A549 treated with DMSO at 1 μM for 4 hours (cell line): Measurements from ENCODE around the gene ADCK1. TPM values are rescaled to one million over a fixed set of nuclear protein-coding genes. Genes with fewer than 3 reads are reported as not detected.

ENCODE experiments used
- total RNA-seq: library from RNA; stranded (reverse); fragments of 200-300 nt; extraction: Qiagen RNA extraction; gene quantifications from 5 replicates; pipeline ENCODE4 v1.2.3, GENCODE V29; 2022; ENCODE audit warnings: low read depth

The ADCK1 gene, protein sequence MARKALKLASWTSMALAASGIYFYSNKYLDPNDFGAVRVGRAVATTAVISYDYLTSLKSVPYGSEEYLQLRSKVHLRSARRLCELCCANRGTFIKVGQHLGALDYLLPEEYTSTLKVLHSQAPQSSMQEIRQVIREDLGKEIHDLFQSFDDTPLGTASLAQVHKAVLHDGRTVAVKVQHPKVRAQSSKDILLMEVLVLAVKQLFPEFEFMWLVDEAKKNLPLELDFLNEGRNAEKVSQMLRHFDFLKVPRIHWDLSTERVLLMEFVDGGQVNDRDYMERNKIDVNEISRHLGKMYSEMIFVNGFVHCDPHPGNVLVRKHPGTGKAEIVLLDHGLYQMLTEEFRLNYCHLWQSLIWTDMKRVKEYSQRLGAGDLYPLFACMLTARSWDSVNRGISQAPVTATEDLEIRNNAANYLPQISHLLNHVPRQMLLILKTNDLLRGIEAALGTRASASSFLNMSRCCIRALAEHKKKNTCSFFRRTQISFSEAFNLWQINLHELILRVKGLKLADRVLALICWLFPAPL
- total RNA-seq = 6.3 to 7.5 TPM (median 6.6 TPM) in 5 replicates

DNA sequence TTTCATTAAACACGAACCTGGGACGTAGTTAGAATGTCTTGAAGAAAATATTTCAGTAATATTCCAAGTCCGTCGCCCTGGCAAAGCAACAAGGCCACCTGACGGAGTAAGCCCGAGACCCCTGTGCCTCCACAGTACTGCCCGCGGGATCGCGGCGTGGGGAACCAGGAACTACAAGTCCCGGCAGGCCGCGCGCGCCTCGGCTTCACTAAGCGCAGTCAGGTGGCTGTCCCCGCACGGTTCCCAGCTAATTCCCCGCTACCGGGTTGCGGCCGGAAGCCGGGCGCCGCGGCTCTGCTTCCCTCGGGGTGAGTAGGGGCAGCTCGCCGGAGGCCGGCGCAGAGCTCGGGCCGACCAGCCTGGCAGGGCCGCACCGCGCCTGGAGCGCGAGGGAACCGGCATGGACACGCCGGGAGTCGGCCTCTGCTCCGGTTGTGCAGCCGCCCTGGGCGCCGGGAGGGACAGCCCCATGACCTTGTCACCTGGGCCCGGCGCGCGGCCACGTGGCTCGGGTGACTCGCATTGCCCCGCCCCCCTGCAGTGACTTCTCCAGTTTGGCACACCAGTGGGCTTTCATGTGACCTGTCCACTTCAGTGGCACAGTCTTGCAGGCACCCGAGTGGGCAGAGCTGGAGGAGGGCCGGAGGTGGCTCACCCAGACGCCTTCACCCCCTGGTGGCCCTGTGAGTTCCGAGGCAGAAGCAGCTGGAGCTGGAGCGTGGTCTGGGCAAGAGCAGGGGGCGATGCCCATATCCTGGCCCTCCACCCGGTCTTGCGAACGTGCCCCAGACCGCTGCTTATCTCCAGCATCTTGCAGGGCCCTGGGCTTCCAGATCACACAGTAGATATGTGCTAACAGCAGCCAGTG is at the start of gene ADCK1:
Gene ADCK1 (plus strand): TSS at position 247 of the 868 bp plus-strand sequence. CDS start 18,870 bp downstream, outside the sequence.

GRCh38 chr14:77760381-77761204 is 39.3 kb upstream of the ADCK1 start, which contains the start of gene SNW1:
Gene SNW1 (minus strand): TSS chr14:77761156. CDS start chr14:77761127, 29 bp downstream.

Other genes with a start within 250 kb of the ADCK1 start
- gene SPTLC2, start 183.5 kb upstream of the ADCK1 start, total RNA-seq = 25.7 to 32.9 TPM (median 28.0 TPM) in 5 replicates
- gene ALKBH1, start 92.1 kb upstream of the ADCK1 start, total RNA-seq = 13.6 to 17.8 TPM (median 17.2 TPM) in 5 replicates
- gene SLIRP, start 92.0 kb upstream of the ADCK1 start, total RNA-seq = 316 to 470 TPM (median 387 TPM) in 5 replicates
- gene SNW1, start 39.0 kb upstream of the ADCK1 start, total RNA-seq = 76.8 to 96.9 TPM (median 80.6 TPM) in 5 replicates